ENCODE measurements around the gene PIAS1.
"Not testable (repeated sequence)": the region's sequence is repeated elsewhere in the genome, so short reads cannot be mapped to it uniquely, and the experiment has no call there.

Gene PIAS1

GRCh38 chr15:68221530-68222431 is 167.7 kb downstream of the PIAS1 start:
- DNase-seq = not testable (repeated sequence)

GRCh38 chr15:68222432-68222743 is 168.3 kb downstream of the PIAS1 start:
- not testable (repeated sequence) for DNase-seq

- DNase-seq = no peak
Observed at GRCh38 chr15:68223171-68223570, 169.1 kb downstream of the PIAS1 start.

- no peak for DNase-seq
Observed at GRCh38 chr15:68224108-68224507, 170.0 kb downstream of the PIAS1 start.

- DNase-seq = peak; percentile 38
Observed at GRCh38 chr15:68224546-68225250, 170.6 kb downstream of the PIAS1 start.

GRCh38 chr15:68225442-68225841 is 171.3 kb downstream of the PIAS1 start:
- not testable (repeated sequence) for DNase-seq

- DNase-seq = no peak
Observed at GRCh38 chr15:68227643-68228142, 173.6 kb downstream of the PIAS1 start.

- peak; percentile 57 for DNase-seq
Observed at GRCh38 chr15:68228143-68228970, 174.2 kb downstream of the PIAS1 start.

- DNase-seq = no peak
Observed at GRCh38 chr15:68228971-68229385, 174.9 kb downstream of the PIAS1 start.

GRCh38 chr15:68229386-68230156 is 175.5 kb downstream of the PIAS1 start, which contains the start of gene CLN6:
TSS of gene CLN6 (minus strand) at chr15:68229728. CDS start at chr15:68229584, 144 bp downstream.
- DNase-seq = peak; percentile 95

- DNase-seq = peak; percentile 81
Observed at GRCh38 chr15:68230157-68231100, 176.3 kb downstream of the PIAS1 start.

GRCh38 chr15:68231102-68231818 is 177.1 kb downstream of the PIAS1 start:
- no peak for DNase-seq

- DNase-seq = peak; percentile 15
Observed at GRCh38 chr15:68232449-68232848, 178.3 kb downstream of the PIAS1 start.

- peak; percentile 51 for DNase-seq
Observed at GRCh38 chr15:68232937-68233336, 178.8 kb downstream of the PIAS1 start.

GRCh38 chr15:68234060-68234459 is 179.9 kb downstream of the PIAS1 start:
- no peak for DNase-seq

- not testable (repeated sequence) for DNase-seq
Observed at GRCh38 chr15:68234520-68234919, 180.4 kb downstream of the PIAS1 start.

- DNase-seq = peak; percentile 52
Observed at GRCh38 chr15:68235022-68235421, 180.9 kb downstream of the PIAS1 start.

GRCh38 chr15:68239025-68239424 is 184.9 kb downstream of the PIAS1 start:
- DNase-seq = no peak

- no peak for DNase-seq
Observed at GRCh38 chr15:68241088-68241935, 187.2 kb downstream of the PIAS1 start.
